Activated T-helper 2 cell treated with anti-CD3 and anti-CD28 coated beads, Interferon-gamma antibody, Interleukin-2, Interleukin-4, amounts not matched to agents 10 μg/mL and 5 μg/mL and 100 μg/mL, durations not matched to agents 14 hours and 24 hours and 36 hours (primary cell): ENCODE results near the gene BNIP5. TPM values are rescaled to one million over a fixed set of nuclear protein-coding genes. Genes with fewer than 3 reads are reported as not detected.

Experiments
- DNase-seq: peaks from one replicate; pipeline ENCODE4 v3.0.0; 2021; ENCODE audit warnings: low spot score
- H3K27ac Mint-ChIP-seq: one replicate; pipeline ENCODE4 v1.8.0; 2021; ENCODE audit warnings: mixed read lengths
- H3K27me3 Mint-ChIP-seq: one replicate; pipeline ENCODE4 v1.8.0; 2021; ENCODE audit warnings: low read depth, mixed read lengths
- H3K36me3 Mint-ChIP-seq: one replicate; pipeline ENCODE4 v1.8.0; 2021; ENCODE audit warnings: low read depth, mixed read lengths
- H3K4me1 Mint-ChIP-seq: one replicate; pipeline ENCODE4 v1.8.0; 2021; ENCODE audit warnings: low read depth, mixed read lengths
- H3K4me3 Mint-ChIP-seq: one replicate; pipeline ENCODE4 v1.8.0; 2021; ENCODE audit warnings: low read depth, mild to moderate bottlenecking, moderate library complexity, mixed read lengths
- H3K9me3 Mint-ChIP-seq: one replicate; pipeline ENCODE4 v1.8.0; 2021; ENCODE audit warnings: mixed read lengths
- intact Hi-C: fragments of 100-400 bp; cut with micrococcal nuclease; formaldehyde crosslinking; loops from one replicate; pipeline ENCODE4 v1.15.1; 2023
- total RNA-seq: library from RNA; stranded (reverse); gene quantifications from 2 replicates; pipeline ENCODE4 v1.2.3, GENCODE V29; 2022

Gene BNIP5
- total RNA-seq, 1 donor from 2014 or later, result not detected

GRCh38 chr6:36323062-36323461 lies 13.6 kb downstream of the BNIP5 start:
- H3K27me3 Mint-ChIP-seq, result peaks cover 17% of the 10 kb centered on the region
- intact Hi-C loops, result no loop called here
- DNase-seq, result no peak
- no peaks in the 10 kb centered on the region for H3K4me1 Mint-ChIP-seq
- no peak overlapping the region for H3K27ac Mint-ChIP-seq
- no peaks in the 10 kb centered on the region for H3K36me3 Mint-ChIP-seq
- H3K9me3 Mint-ChIP-seq, result no peaks in the 10 kb centered on the region
- H3K4me3 Mint-ChIP-seq, result no peak overlapping the region

- H3K27ac Mint-ChIP-seq, result no peak overlapping the region
- no peaks in the 10 kb centered on the region for H3K4me1 Mint-ChIP-seq
- peaks cover 16% of the 10 kb centered on the region for H3K27me3 Mint-ChIP-seq
- H3K9me3 Mint-ChIP-seq, result no peaks in the 10 kb centered on the region
- H3K4me3 Mint-ChIP-seq, result no peak overlapping the region
- intact Hi-C loops, result no loop called here
- H3K36me3 Mint-ChIP-seq, result no peaks in the 10 kb centered on the region
- DNase-seq, result no peak
These were observed 14.1 kb downstream of the BNIP5 start for GRCh38 chr6:36322591-36322990.

GRCh38 chr6:36320475-36320874 lies 16.2 kb downstream of the BNIP5 start:
- no peak overlapping the region for H3K4me3 Mint-ChIP-seq
- H3K27ac Mint-ChIP-seq, result no peak overlapping the region
- intact Hi-C loops, result no loop called here
- H3K4me1 Mint-ChIP-seq, result no peaks in the 10 kb centered on the region
- peaks cover 15% of the 10 kb centered on the region for H3K27me3 Mint-ChIP-seq
- DNase-seq, result no peak
- no peaks in the 10 kb centered on the region for H3K9me3 Mint-ChIP-seq
- no peaks in the 10 kb centered on the region for H3K36me3 Mint-ChIP-seq

GRCh38 chr6:36319821-36320220 lies 16.9 kb downstream of the BNIP5 start:
- Mint-ChIP-seq H3K9me3 (no peaks in the 10 kb centered on the region), H3K36me3 (no peaks in the 10 kb centered on the region), H3K27me3 (peaks cover 15% of the 10 kb centered on the region), H3K4me3 (no peak overlapping the region), H3K27ac (no peak overlapping the region), H3K4me1 (no peaks in the 10 kb centered on the region)
- no peak for DNase-seq
- intact Hi-C loops, result no loop called here

GRCh38 chr6:36319436-36319762 lies 17.3 kb downstream of the BNIP5 start:
- H3K27ac Mint-ChIP-seq, result no peak overlapping the region
- intact Hi-C loops, result no loop called here
- DNase-seq, result no peak

GRCh38 chr6:36318690-36319435 lies 17.8 kb downstream of the BNIP5 start:
- no peak for DNase-seq
- Mint-ChIP-seq H3K9me3 (no peaks in the 10 kb centered on the region), H3K36me3 (no peaks in the 10 kb centered on the region), H3K27me3 (peaks cover 15% of the 10 kb centered on the region), H3K27ac (no peak overlapping the region), H3K4me1 (no peaks in the 10 kb centered on the region), H3K4me3 (no peak overlapping the region)
- intact Hi-C loops, result no loop called here

More at GRCh38 chr6:36319436-36319762, 17.3 kb downstream of the BNIP5 start:
- Mint-ChIP-seq H3K9me3 (no peaks in the 10 kb centered on the region), H3K36me3 (no peaks in the 10 kb centered on the region), H3K4me3 (no peak overlapping the region), H3K4me1 (no peaks in the 10 kb centered on the region), H3K27me3 (peaks cover 15% of the 10 kb centered on the region)

GRCh38 chr6:36317623-36318022 lies 19.1 kb downstream of the BNIP5 start:
- intact Hi-C loops, result no loop called here
- Mint-ChIP-seq H3K9me3 (no peaks in the 10 kb centered on the region), H3K4me1 (no peaks in the 10 kb centered on the region), H3K27me3 (peaks cover 15% of the 10 kb centered on the region), H3K4me3 (no peak overlapping the region), H3K27ac (no peak overlapping the region), H3K36me3 (no peaks in the 10 kb centered on the region)
- no peak for DNase-seq

GRCh38 chr6:36315921-36316320 lies 20.8 kb downstream of the BNIP5 start:
- Mint-ChIP-seq H3K9me3 (no peaks in the 10 kb centered on the region), H3K4me3 (no peak overlapping the region), H3K4me1 (no peaks in the 10 kb centered on the region), H3K27ac (no peak overlapping the region), H3K36me3 (no peaks in the 10 kb centered on the region), H3K27me3 (peaks cover 25% of the 10 kb centered on the region)
- DNase-seq, result no peak
- intact Hi-C loops, result no loop called here

- Mint-ChIP-seq H3K27me3 (peaks cover 25% of the 10 kb centered on the region), H3K36me3 (no peaks in the 10 kb centered on the region), H3K4me1 (no peaks in the 10 kb centered on the region), H3K4me3 (no peak overlapping the region), H3K27ac (no peak overlapping the region), H3K9me3 (no peaks in the 10 kb centered on the region)
- intact Hi-C loops, result no loop called here
- DNase-seq, result no peak
These were observed 22.3 kb downstream of the BNIP5 start for GRCh38 chr6:36314221-36315014.

GRCh38 chr6:36313649-36313936 lies 23.1 kb downstream of the BNIP5 start:
- Mint-ChIP-seq H3K27me3 (peaks cover 23% of the 10 kb centered on the region), H3K4me3 (no peak overlapping the region), H3K27ac (no peak overlapping the region), H3K9me3 (no peaks in the 10 kb centered on the region), H3K36me3 (no peaks in the 10 kb centered on the region), H3K4me1 (peaks cover 3% of the 10 kb centered on the region)
- no peak for DNase-seq
- intact Hi-C loops, result no loop called here

GRCh38 chr6:36312854-36313648 lies 23.6 kb downstream of the BNIP5 start:
- Mint-ChIP-seq H3K4me1 (peaks cover 3% of the 10 kb centered on the region), H3K27me3 (peaks cover 22% of the 10 kb centered on the region), H3K9me3 (no peaks in the 10 kb centered on the region), H3K27ac (no peak overlapping the region), H3K4me3 (no peak overlapping the region), H3K36me3 (no peaks in the 10 kb centered on the region)
- intact Hi-C loops, result no loop called here
- DNase-seq, result no peak

GRCh38 chr6:36309900-36310299 lies 26.8 kb downstream of the BNIP5 start:
- no peak overlapping the region for H3K27ac Mint-ChIP-seq
- DNase-seq, result no peak
- H3K27me3 Mint-ChIP-seq, result peaks cover 10% of the 10 kb centered on the region
- H3K36me3 Mint-ChIP-seq, result no peaks in the 10 kb centered on the region
- intact Hi-C loops, result no loop called here
- H3K9me3 Mint-ChIP-seq, result no peaks in the 10 kb centered on the region
- no peak overlapping the region for H3K4me3 Mint-ChIP-seq
- peaks cover 3% of the 10 kb centered on the region for H3K4me1 Mint-ChIP-seq

GRCh38 chr6:36309203-36309602 lies 27.5 kb downstream of the BNIP5 start:
- Mint-ChIP-seq H3K4me3 (no peak overlapping the region), H3K27me3 (peaks cover 10% of the 10 kb centered on the region), H3K9me3 (no peaks in the 10 kb centered on the region), H3K36me3 (no peaks in the 10 kb centered on the region), H3K27ac (no peak overlapping the region), H3K4me1 (peaks cover 3% of the 10 kb centered on the region)
- intact Hi-C loops, result no loop called here
- DNase-seq, result no peak
